ENCODE measurements around the gene ITSN2. TPM values are rescaled to one million over a fixed set of nuclear protein-coding genes. Genes with fewer than 3 reads are reported as not detected.

The ITSN2 gene
- total RNA-seq, 1 donor from 2014 or later, result 10.4 TPM

DNA sequence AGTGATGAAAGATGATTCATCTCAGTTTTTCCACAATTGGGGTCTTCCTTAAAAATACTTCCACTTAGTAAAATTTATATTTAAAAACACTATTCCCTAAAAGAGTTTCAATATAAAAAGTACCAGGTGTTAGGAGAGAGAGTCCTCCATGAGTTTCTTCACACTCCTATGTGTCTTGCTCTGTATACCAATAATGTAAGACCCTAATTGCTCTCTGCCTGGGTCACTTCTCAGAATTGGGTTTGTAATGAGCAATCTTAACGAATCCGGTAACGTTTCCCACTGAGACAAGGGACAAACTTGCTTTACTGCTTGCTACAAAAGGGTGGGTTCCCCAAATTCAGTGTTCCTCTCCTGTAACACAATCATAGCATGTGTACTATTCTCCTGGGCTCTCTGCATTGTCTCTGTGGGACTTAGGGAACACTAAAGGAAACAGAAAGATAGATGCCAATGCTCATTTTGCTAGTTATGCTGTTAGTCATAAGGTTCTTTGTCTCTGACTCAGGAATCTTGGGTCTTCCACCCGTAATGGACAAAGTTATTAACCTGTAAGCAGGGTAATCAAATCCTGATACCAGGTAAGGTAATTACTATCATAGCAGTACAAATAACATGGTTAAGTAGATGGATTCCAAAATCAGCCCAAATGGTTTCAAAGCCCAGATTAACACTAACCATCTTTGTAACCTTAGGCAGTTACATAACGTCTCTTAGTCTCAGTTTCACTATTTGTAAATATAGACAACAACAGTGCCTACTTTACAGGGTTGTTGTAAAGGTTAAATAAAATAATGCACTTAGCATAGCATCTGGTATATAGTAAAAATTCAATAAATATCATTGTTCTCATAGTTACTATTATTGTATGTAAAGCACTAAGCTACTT lies 46.3 kb downstream of the ITSN2 start:
- H3K4me1 ChIP-seq, result no peaks in the 10 kb centered on the region
- Mint-ChIP-seq H3K9me3 (peaks cover 9% of the 10 kb centered on the region), H3K27ac (no peak overlapping the region), H3K36me3 (peaks cover 3% of the 10 kb centered on the region), H3K27me3 (ENCODE audit: insufficient read depth, low read depth) (peaks cover 2% of the 10 kb centered on the region), H3K4me3 (no peak overlapping the region), H3K4me1 (peaks cover 5% of the 10 kb centered on the region)
- H3F3A ChIP-seq (ENCODE audit: low read depth), result no peaks in the 10 kb centered on the region
- TF ChIP-seq EZH2 (IDR thresholded peaks at IDR 0.05) (no peak), EZH2phosphoT487 (IDR thresholded peaks at IDR 0.05) (no peak), CTCF (IDR thresholded peaks at IDR 0.05) (no peak)
- H3K79me2 ChIP-seq (ENCODE audit: low read depth), result no peaks in the 10 kb centered on the region
- H3K4me3 ChIP-seq, result no peak overlapping the region
- H3K4me2 ChIP-seq, result no peak overlapping the region
- no peak overlapping the region for H3K27ac ChIP-seq
- H3K27me3 ChIP-seq, result no peaks in the 10 kb centered on the region
- no peaks in the 10 kb centered on the region for H4K20me1 ChIP-seq (ENCODE audit: low read depth)
- no peaks in the 10 kb centered on the region for H3K9me3 ChIP-seq (ENCODE audit: low read depth)
- H3K9ac ChIP-seq, result no peak overlapping the region
- H2AFZ ChIP-seq (replicated peaks), result no peak overlapping the region
- DNase-seq (ENCODE audit: low spot score), result no peak
- H3K36me3 ChIP-seq, result no peaks in the 10 kb centered on the region

GRCh38 chr2:24307961-24308360 lies 52.4 kb downstream of the ITSN2 start:
- Histone ChIP-seq H3K27me3 (no peaks in the 10 kb centered on the region), H3K9me3 (ENCODE audit: low read depth) (no peaks in the 10 kb centered on the region), H3K4me1 (no peaks in the 10 kb centered on the region), H2AFZ (replicated peaks) (no peak overlapping the region), H3K79me2 (ENCODE audit: low read depth) (no peaks in the 10 kb centered on the region), H3K27ac (no peak overlapping the region), H3K4me2 (no peak overlapping the region), H3K9ac (no peak overlapping the region), H4K20me1 (ENCODE audit: low read depth) (no peaks in the 10 kb centered on the region), H3K36me3 (no peaks in the 10 kb centered on the region), H3F3A (ENCODE audit: low read depth) (no peaks in the 10 kb centered on the region), H3K4me3 (no peak overlapping the region)
- H3K27me3 Mint-ChIP-seq (ENCODE audit: insufficient read depth, low read depth), result no peaks in the 10 kb centered on the region
- H3K4me1 Mint-ChIP-seq, result peaks cover 4% of the 10 kb centered on the region
- H3K27ac Mint-ChIP-seq, result no peak overlapping the region
- H3K36me3 Mint-ChIP-seq, result peaks cover 7% of the 10 kb centered on the region
- no peaks in the 10 kb centered on the region for H3K9me3 Mint-ChIP-seq
- no peak overlapping the region for H3K4me3 Mint-ChIP-seq
- DNase-seq (ENCODE audit: low spot score), result no peak
- TF ChIP-seq EZH2phosphoT487 (IDR thresholded peaks at IDR 0.05), result no peak
- TF ChIP-seq CTCF (IDR thresholded peaks at IDR 0.05), result no peak
- no peak for TF ChIP-seq EZH2 (IDR thresholded peaks at IDR 0.05)

- H3K4me1 Mint-ChIP-seq, result peaks cover 4% of the 10 kb centered on the region
- Histone ChIP-seq H3K27me3 (no peaks in the 10 kb centered on the region), H2AFZ (replicated peaks) (no peak overlapping the region), H3F3A (ENCODE audit: low read depth) (no peaks in the 10 kb centered on the region), H4K20me1 (ENCODE audit: low read depth) (no peaks in the 10 kb centered on the region), H3K4me2 (no peak overlapping the region), H3K27ac (no peak overlapping the region), H3K9me3 (ENCODE audit: low read depth) (no peaks in the 10 kb centered on the region), H3K9ac (no peak overlapping the region), H3K36me3 (no peaks in the 10 kb centered on the region), H3K4me1 (no peaks in the 10 kb centered on the region), H3K4me3 (no peak overlapping the region), H3K79me2 (ENCODE audit: low read depth) (no peaks in the 10 kb centered on the region)
- H3K27ac Mint-ChIP-seq, result no peak overlapping the region
- no peak overlapping the region for H3K4me3 Mint-ChIP-seq
- no peaks in the 10 kb centered on the region for H3K9me3 Mint-ChIP-seq
- H3K27me3 Mint-ChIP-seq (ENCODE audit: insufficient read depth, low read depth), result no peaks in the 10 kb centered on the region
- TF ChIP-seq CTCF (IDR thresholded peaks at IDR 0.05) (no peak), EZH2phosphoT487 (IDR thresholded peaks at IDR 0.05) (no peak), EZH2 (IDR thresholded peaks at IDR 0.05) (no peak)
- H3K36me3 Mint-ChIP-seq, result peaks cover 9% of the 10 kb centered on the region
- DNase-seq (ENCODE audit: low spot score), result no peak
Observed at GRCh38 chr2:24304631-24305030, 55.7 kb downstream of the ITSN2 start.

All from neural progenitor cell (in vitro differentiated cells).